GM18868 (cell line): ENCODE results near the gene TAC4.

Source experiments
- ATAC-seq: cut with Tn5 transposase; IDR thresholded peaks from one replicate; pipeline ENCODE4 v1.9.1; 2021; ENCODE audit warnings: mild to moderate bottlenecking, moderate library complexity; ENCODE audit not compliant: unreplicated experiment

Gene TAC4

DNA sequence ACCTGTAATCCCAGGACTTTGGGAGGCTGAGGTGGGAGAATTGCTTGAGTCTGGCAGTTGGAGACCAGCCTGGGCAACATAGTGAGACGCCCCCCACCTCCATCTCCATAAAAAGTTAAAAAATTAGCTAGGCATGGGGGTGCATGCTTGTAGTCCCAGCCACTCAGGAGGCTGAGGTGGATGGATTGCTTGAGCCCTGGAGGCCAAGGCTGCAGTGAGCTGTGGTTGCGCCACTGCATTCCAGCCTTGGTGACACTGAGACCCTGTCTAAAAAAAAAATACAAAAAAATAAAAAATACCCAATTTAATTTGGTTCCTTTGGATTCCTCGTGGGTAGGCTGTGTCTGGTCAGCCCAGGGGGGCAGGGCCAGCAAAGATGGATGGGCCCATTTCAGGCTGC lies 26.1 kb upstream of the TAC4 start:
- ATAC-seq = no peak

DNA sequence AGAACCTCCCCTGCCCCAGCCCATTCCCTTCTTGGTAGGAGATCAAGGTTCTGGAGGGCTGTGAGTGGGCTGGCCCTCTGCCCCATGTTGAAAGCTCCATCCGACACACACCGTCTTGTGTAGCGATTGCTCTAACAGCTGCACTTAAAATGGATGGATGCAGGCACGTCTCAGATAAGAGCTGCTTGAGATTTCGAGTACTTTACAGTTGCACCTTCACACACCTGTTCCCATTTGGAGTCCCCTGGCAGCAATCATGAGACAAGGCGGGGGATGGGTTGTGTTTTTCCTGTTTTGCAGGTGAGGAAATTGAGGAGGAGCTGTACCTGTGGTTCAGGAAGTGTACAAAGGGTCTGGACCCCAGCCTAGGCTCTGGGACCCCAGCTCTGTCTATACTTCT lies 25.6 kb upstream of the TAC4 start:
- ATAC-seq = no peak

DNA sequence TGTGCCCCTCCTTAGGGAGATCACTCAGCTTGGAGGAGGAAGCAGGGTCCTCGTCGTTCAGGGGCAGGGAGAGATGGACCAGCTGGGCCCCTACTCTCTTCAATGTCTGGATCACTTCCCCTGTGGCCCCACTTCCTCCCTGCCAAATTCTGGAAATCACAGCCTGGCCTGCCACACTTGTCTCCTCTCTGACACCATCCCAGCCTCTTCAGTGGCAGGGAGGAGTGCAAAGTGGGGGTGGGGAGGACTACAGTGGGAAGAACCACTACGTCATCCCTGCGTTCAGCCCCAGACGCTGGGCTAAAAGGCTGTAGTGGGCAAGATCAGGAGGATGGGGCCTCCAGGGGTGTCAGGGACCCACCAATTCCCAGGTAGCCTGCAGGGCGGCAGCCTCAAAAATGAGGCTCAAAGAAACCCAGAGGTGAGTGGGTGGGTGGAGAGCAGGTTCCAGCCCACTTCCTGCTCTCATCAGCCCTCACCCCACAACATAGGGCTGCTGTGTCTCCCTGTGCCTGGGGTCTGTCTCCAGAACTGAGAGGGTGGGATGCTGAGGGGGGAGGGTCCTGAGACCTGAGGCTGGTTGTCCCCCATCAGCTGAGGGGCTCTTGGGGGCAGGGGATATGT lies 25.0 kb upstream of the TAC4 start:
- no peak for ATAC-seq

DNA sequence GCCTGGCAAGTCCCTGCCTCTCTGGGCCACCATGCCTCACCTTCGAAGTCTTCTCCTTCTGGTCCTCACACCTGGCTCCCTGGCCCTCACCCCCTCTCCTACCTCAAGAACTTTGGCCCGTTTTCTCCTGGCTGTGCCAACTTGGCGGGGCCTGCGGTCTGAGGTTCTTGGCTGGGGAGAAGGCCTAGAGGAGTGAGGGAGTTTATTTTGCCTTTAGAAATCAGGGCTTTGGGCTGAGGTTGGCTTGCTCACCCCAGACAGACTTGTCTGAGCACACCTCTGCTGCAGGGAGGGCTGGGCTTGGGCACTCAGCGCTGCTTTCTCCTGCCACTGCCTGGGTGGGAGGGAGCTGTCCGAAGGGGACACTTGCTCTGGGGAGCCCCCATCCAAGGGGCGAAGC lies 23.3 kb upstream of the TAC4 start:
- ATAC-seq = no peak

DNA sequence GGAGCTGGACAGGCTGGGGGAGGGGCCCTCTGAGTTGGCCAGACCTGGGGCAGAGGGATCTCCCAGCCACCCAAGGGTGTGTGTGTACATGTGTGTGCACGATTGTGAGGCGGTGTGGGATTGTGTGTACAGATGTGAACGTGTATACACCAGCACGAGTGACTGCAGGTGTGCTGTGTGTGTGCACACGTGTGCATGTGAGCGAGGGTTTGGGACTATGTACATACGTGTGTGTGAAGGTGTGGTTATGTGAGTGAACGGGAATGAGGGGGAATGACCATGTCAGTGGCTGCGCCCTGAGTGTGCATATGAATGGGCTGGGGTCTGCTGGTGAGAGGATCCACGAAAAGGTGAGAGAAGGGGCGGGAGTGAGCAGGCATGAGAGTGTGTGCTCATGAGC lies 22.4 kb upstream of the TAC4 start:
- ATAC-seq = no peak

DNA sequence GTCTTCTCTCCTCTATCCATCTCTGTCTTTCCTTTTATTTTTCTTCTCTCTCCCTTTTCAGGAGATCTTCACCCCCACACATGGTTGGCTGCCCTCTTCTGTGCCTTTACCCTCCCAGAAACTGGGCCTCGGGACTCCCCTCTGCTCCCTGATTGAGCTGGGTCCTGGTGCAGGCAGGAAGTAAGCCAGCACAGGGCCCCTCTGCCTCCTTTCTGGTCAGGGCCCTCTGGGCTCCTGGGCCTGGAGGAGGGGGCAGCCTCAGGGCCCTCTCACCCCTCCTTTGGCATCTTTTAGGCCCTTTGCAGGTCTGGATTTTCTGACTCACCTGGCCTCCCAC lies 21.1 kb upstream of the TAC4 start:
- no peak for ATAC-seq

DNA sequence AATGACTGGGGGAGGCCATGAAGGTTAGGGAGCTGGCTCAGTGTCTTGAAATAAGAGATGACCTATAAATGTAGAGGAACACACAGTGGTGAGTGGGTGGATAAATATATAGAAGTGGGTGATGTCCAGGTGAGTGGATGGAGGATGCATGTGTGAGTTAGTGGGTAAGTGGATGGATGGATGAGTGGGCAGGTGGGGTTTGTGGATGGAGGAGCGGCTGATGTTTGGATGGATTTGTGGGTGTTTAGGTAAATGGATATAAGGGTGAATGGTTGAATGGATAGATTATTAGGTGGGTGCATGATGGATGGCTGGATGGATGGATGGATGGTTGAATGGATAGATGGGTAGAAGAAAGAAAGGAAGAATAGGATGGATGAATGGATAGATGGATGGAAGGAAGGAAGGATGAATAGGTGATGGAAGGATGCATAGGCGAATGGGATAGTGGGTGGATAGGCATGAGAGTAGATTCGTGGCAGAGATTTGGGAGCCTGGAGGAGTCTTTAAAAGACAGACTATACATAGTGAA lies 19.1 kb upstream of the TAC4 start:
- no peak for ATAC-seq

DNA sequence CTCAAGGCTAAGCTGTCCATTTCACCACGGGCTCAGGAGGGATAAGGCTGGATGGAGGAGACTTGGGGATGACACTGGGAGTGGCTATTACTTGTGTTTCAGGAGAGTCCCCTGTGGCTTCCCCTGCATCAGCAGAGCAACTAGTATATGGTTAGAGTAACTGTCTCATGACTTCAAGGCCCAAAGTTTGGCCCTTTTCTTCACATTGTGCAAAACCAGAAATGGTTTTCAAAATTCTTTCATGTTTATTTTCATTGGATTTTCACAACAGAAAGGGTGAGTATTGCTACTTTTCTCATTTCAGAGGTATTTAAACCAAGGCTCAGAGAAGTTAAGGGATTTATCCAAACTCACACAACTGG lies 18.1 kb upstream of the TAC4 start:
- ATAC-seq = no peak

DNA sequence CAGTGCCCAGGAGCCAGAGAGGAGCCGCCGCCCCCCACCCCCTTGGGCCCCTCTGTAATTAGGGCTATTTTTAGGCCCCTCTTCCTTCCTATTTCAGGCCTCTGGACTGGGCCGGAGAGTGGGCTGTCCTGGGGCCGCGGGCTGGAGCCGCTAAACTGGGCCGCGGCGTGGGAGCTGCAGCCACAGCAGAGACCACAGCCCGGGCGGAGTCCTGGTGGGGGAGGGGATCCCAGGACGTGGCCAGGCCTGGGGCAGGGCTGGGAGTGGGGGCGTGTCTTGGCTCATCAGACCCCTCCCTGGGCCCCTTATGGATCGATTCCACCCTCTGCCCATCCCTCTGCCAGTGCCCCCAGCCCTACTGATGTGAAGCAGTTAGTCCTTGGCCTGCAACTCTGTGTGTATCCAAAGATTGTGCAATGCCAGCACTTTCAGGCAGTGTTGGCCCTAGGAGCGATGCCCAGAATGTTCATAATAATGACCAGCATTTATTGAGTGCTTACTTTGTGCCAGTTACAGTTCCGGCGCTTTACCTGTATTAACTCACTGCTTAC lies 15.0 kb upstream of the TAC4 start:
- no peak for ATAC-seq

DNA sequence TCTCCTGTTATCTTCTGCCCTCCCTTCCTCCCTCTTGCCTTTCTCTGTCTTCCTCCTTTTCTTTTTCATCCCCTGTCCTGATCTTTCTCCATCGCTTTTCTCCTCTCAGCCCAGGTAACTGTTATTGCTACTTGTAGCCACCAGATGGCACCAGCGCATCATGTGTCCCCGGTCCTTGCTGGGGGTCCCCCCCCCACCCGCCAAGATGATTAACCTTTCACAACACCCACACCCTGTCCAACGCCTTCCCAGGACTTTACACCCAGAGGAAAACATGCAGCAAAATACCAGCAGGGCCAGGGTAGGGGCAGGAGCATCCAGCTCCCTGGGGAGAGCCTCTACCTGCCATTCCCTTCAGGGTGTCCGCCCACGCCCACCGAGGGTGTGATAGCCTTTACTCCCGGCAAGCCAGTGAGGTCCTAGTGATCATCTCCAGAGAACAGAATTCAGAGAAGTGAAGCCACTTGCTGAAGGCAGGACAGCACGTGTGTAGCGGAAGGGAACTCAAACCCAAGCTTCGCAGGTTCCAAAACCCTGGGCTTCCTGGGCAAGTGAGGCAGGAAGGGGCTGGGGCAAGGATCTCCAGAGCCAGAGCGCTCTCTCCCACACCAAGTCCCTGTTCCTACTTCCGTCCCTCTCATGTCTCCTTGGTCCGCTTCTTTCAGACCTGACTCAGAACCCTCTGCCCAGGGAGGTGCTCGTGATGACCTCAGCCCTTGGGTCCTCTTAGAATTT lies 13.4 kb upstream of the TAC4 start:
- ATAC-seq = no peak

DNA sequence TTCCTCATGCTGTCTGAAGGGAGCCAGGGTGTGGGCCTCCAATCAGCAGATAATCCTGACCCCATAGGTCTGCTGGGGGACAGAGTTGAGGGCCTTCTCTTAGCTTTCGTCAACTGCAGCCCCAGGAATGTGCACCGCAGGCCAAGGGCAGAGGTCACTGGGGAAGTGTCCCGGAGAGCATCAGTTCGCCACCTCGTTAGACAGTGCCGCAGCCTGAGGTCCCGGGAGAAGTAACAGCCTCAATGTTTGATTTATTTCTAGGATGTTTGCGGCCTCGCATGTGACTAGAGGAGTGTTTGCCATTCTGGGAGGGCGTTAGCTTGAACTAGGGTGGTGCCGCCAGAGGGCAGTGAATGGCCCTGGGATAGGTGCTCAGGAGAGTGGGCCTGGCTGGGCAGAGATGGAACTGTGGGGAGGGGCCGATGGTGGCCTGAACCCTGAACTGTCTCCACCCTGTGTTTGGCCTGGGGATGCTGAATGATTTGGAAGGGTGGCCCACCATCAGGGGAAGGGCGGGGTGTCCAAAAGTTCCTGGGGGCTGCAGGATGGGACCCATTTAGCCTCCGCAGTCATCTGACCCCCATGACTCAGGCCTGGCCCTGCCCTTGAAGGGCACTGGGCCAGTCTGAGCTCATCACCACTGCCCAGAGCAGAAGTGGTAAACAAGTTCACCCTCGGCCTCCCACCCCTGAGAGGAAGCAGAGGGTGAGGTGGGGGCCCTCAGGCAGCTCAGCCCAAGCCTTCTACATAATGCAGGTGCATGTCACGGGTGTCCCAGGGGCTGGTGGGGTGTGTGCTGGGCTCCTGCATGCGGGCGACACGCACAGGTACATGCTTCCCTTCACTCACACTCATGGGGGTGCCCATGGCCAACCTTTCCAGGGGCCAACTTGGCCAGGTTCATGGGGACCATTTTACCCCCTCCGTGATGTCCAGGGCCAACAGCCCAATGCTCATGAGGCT lies 12.4 kb upstream of the TAC4 start:
- no peak for ATAC-seq

DNA sequence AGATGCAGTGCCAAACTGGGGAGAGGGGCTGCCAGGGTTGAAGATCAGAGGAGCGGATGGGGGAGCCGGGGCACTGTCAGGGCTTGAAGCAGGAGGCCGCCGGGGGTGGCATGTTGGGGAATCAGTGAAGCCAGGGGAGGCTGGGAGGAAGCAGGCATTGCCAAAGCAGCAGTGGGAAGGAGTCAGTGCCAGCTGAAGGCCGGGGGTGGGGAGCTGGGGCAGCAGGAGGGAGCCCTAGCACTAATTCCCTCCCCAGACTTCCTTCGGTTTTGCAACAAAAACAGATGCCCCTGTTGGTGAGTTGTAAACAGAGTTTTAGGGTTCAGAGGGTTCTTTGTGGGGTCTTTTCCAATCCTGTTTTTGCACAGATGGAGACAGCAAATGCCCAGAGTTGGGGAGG lies 10.9 kb upstream of the TAC4 start:
- ATAC-seq = no peak

DNA sequence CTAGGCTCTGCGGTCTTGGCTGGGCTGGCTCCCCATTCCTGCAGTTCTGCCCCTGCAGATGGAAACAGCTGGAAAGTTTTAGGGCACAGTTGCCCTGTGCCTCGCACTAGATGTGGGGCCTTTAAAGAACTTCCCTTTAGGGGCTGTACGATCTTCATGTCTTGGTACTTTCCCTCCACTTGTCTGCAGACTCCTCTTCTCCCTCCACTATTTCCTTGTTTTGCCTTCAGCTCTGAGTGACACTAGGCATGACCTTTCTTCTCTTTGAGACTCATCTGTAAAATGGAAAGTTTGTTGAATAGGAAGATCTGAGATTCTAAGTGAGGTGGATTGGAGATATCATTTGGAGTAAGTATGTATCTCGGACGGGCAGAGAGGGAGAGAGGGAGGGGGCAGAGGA lies 6.3 kb upstream of the TAC4 start:
- ATAC-seq = no peak

DNA sequence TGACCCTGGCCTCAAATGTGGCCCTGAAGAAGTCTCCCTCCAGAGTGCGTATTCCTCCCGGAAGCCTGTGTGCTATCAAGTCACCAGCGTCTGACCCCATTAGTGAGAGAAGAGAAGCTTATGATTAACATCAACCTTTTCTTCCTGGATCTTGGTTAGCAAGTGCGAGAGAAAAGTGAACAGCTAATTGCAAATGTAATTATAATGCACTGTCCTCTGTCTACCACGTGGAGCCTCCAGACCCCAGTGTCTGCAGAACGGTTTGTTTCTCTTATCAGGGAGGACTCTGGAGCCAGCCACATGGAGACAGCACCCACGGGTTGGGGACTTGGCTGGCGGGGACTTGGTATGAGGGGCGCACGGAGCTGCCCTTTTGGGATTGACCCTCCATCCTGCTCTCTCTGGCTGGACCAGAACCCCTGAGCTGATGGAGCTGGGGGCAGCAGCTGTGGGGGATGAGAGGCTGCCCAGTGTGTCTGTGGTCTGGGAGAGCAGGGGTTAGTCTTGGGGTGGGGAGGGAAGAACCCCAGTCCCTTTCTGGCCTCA lies 5.7 kb upstream of the TAC4 start:
- no peak for ATAC-seq

DNA sequence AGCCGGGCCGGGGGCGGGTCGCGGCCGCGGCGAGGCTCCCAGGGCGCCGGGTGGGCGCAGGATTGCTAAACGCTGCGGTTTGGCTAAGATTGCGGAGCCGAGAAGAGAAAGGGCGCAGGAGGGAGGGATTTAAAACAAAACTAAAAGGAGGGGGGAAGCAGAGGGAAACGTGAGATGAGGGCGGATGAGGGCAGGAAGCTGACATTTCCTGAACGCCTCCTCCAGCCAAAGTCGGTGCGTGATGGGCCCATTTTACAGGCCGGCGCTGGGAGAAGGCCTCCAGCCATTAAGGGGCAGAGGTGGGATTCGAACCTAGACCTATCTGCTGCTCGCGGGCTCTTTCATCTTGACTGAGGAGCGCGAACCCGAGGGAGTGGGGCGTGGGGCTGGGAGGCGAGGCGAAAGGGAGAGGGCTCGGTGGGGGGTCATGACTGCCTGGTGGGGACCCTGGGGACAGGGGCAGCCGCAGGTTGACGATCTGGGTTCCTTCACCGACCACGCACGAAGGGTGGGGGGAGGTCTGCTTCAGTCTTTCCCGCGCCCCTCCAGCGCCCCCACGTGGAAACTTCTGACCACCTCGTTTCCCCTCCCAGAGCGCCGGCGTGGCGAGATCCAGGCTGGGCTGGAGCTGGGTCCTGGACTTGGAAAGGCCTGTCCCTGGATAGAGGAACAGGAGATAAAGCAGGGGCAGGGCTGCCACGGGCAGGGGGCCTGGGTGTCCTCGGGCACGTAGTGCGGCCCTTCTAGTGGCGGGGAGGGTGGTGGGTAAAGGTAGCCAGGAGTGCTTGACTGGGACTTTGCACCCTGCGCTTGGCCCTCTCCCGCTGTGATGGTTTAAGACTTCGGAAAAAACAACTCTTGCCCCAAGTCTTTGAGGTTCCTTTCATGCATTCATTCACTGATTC lies 3.8 kb upstream of the TAC4 start:
- no peak for ATAC-seq

DNA sequence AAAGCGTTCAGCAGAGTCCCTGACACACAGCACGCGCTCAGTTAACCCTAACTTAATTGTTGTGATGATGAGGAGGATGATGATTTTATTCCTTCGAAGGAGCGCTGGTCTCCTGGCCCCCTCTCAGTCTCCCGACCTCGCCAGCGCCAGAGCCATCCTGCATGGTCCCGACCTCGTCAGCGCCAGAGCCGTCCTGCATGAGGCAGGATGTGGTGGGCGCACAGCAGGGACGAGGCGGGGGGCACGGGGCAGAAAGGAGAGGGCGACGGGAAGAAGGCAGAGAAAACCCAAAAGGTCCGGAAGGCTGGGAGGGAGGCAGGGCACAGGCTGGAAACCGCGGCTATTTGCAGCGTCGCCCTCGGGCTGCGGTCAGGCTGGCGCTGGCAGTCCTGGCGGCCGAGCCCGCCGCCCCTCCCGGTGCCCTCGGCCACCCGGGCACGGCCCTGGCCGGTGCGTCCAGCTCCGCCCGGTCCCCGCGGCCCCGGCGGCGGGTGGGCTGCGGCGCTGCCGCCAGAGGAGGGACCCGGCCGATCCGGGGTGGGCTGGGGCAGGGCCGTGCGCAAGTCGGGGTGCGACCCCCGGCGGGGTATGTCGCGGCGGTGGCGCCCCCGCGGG lies 3.0 kb upstream of the TAC4 start:
- no peak for ATAC-seq

DNA sequence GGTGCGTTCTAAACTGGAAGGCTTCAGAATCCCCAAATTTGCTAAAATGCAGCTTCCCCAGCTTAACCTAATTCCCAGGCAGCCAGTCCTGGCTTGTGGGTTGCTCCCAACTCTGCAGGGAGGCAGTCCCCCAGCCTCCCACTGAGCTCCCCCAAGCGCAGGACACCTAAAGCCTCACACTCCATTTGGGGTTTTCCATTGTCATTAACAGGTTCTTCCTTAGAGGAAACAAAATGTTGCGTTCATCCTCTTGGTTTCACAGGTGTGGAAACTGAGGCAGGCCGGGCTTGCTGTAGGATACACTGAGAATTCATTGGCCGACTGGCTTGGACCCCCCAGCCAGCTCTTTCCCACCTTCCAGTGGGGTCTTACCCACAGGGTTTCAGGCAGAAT lies 2.3 kb upstream of the TAC4 start:
- no peak for ATAC-seq

DNA sequence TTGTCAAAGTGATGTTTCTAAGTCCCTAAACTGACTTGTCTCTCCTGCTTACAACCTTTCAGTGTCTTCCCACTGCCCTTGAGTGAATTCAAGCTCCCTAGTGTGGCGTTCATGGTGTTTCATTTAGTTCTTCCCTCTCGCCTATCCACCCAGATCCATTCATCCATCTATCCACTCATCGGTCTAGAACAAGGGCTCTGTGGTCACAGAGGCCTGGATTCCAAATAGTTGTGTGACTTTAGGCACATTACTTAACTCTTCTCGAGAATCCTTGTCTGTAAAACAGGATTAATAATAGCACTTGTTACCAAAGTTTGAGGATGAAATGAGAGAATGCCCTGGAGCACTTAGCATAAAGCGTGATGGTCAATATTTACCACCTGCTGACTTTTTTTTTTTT lies 870 bp upstream of the TAC4 start:
- no peak for ATAC-seq

DNA sequence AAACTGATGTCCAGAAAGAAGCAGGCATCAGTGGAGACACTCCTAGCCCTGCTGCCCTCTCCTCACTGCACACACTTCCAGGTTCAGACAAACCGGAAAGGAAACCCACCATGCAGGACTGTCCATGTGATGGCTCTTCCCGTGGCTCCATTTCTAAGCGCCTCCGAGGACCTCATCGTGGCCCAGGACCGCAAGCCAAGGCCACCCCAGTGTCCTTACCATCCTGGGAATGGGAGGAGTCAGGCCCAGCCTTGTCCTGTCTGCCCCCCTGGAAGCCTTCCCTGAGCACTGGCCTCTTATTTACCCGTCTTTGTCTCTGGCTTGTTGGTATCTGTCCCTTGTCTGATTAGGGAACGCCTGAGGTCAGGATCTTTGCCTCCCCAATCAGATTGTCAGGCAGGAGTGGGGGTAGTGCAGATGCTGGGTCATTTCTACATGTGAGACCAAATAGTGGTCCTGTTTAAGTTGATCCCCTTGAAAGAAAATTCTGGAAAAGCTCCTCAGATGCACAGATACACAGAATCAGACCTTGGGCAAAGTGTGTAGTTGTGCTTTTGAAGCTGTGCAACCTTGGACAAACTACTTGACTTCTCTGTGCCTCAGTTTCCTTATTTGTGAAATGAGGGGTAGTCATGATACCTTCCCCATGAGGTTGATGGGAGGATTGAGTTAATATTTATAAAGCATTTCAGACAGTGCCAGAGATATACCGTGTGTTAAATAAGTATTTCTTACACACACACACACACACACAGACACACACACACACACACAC lies 744 bp downstream of the TAC4 start:
- no peak for ATAC-seq
